IPS-18a (cell line): ENCODE data around the gene FGF9.

Source experiments
- H3K27ac ChIP-seq: one replicate; pipeline ENCODE4 v1.5.1; 2013; ENCODE audit warnings: low read length
- H3K27me3 ChIP-seq: one replicate; pipeline ENCODE4 v1.6.1; 2013; ENCODE audit warnings: mild to moderate bottlenecking, low read length; ENCODE audit not compliant: control insufficient read depth, insufficient read depth
- H3K36me3 ChIP-seq: one replicate; pipeline ENCODE4 v1.6.1; 2013; ENCODE audit warnings: low read depth, low read length; ENCODE audit not compliant: control insufficient read depth
- H3K4me1 ChIP-seq: one replicate; pipeline ENCODE4 v1.6.1; 2013; ENCODE audit warnings: low read depth, low read length; ENCODE audit not compliant: control insufficient read depth
- H3K4me3 ChIP-seq: one replicate; pipeline ENCODE4 v1.5.1; 2013; ENCODE audit warnings: low read length
- H3K9ac ChIP-seq: one replicate; pipeline ENCODE4 v1.6.1; 2013; ENCODE audit warnings: mild to moderate bottlenecking, low read length, moderate library complexity
- H3K9me3 ChIP-seq: one replicate; pipeline ENCODE4 v1.6.1; 2013; ENCODE audit warnings: low read depth, low read length; ENCODE audit not compliant: control insufficient read depth

FGF9 gene

GRCh38 chr13:21745307-21745706, 74.4 kb downstream of the FGF9 start:
- H3K27me3 ChIP-seq, result no peaks in the 10 kb centered on the region
- no peak overlapping the region for H3K4me3 ChIP-seq
- H3K9ac ChIP-seq, result no peak overlapping the region
- no peaks in the 10 kb centered on the region for H3K36me3 ChIP-seq
- no peak overlapping the region for H3K27ac ChIP-seq
- H3K9me3 ChIP-seq, result no peaks in the 10 kb centered on the region
- H3K4me1 ChIP-seq, result no peaks in the 10 kb centered on the region

DNA sequence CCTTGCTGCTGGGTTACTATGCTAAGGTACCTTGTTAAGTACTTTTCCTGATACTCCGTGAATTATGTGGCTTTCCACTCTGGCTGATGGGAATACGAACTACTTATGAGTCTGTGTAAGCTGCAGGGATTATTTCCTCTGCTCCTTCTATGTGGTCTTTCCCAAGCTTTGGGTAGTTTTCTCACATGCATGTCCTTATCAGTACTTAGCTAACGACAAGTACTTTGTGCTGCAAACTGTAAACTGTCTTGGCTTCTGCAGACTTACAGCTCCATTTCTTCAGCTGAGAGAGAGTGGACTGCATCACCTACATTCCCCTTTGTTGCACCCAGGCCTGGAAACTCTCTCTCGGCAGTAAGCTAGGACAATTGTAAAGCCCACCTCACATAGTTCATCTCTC, 76.6 kb downstream of the FGF9 start:
- H3K9ac ChIP-seq, result no peak overlapping the region

DNA sequence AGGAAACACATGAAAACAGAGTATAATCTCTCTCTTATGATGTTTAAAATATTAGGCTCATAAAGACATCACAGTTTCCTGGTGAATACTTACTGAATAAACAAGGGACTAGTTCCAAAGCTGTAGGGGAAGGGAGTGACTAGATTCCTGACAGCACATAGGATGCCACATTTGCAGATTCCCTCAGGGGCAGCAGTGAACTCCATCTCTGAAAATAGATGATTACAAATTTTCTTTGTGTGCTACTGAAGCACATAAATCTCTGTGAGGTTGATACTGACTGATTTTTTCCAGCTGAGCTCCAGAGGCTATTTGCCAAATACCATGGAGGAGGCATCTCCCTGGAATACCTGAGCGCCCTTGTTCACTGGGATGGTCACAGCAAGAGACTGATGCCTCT, 77.3 kb downstream of the FGF9 start:
- no peaks in the 10 kb centered on the region for H3K9me3 ChIP-seq
- H3K4me1 ChIP-seq, result no peaks in the 10 kb centered on the region
- H3K27ac ChIP-seq, result no peak overlapping the region
- H3K36me3 ChIP-seq, result no peaks in the 10 kb centered on the region
- H3K27me3 ChIP-seq, result no peaks in the 10 kb centered on the region
- no peak overlapping the region for H3K9ac ChIP-seq
- no peak overlapping the region for H3K4me3 ChIP-seq

More for the DNA sequence above, 76.6 kb downstream of the FGF9 start:
- H3K27ac ChIP-seq, result no peak overlapping the region
- H3K4me1 ChIP-seq, result no peaks in the 10 kb centered on the region
- H3K9me3 ChIP-seq, result no peaks in the 10 kb centered on the region
- H3K4me3 ChIP-seq, result no peak overlapping the region
- H3K36me3 ChIP-seq, result no peaks in the 10 kb centered on the region
- no peaks in the 10 kb centered on the region for H3K27me3 ChIP-seq

DNA sequence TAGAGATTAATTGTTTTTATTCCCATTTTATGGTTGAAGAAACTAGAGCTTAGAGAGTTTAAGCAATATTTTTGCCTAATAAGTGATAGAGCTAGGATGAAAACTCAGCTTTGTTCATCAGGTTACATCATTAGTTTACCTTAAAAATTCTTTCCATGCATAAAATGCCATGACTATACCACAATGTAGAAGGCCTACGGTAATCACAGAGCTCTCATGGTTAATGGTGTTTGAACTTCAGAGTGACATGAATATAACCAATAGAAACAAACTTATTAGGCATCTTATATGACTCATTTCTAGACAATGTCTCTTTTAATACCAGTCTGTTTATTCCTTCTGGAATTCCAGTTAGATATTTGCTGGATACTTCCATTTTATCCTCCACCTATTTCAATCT, 78.5 kb downstream of the FGF9 start:
- Histone ChIP-seq H3K4me1 (no peaks in the 10 kb centered on the region), H3K27me3 (no peaks in the 10 kb centered on the region), H3K4me3 (no peak overlapping the region), H3K9me3 (no peaks in the 10 kb centered on the region), H3K9ac (no peak overlapping the region), H3K27ac (no peak overlapping the region), H3K36me3 (no peaks in the 10 kb centered on the region)

GRCh38 chr13:21752501-21752900, 81.6 kb downstream of the FGF9 start:
- no peaks in the 10 kb centered on the region for H3K9me3 ChIP-seq
- H3K4me3 ChIP-seq, result no peak overlapping the region
- no peaks in the 10 kb centered on the region for H3K27me3 ChIP-seq
- H3K9ac ChIP-seq, result no peak overlapping the region
- H3K27ac ChIP-seq, result no peak overlapping the region
- H3K4me1 ChIP-seq, result peaks cover 7% of the 10 kb centered on the region
- H3K36me3 ChIP-seq, result no peaks in the 10 kb centered on the region

GRCh38 chr13:21753117-21753729, 82.3 kb downstream of the FGF9 start:
- H3K4me1 ChIP-seq, result peaks cover 7% of the 10 kb centered on the region
- H3K9ac ChIP-seq, result no peak overlapping the region
- H3K36me3 ChIP-seq, result no peaks in the 10 kb centered on the region
- H3K4me3 ChIP-seq, result no peak overlapping the region
- H3K27me3 ChIP-seq, result no peaks in the 10 kb centered on the region
- no peaks in the 10 kb centered on the region for H3K9me3 ChIP-seq
- H3K27ac ChIP-seq, result no peak overlapping the region
